Stimulated activated naive CD8-positive, alpha-beta T cell treated with anti-CD3 and anti-CD28 coated beads, Interleukin-15, amount 100 ng/mL, for 72 hours (primary cell): ENCODE measurements around the gene ATRAID.
"Not testable (repeated sequence)": the region's sequence is repeated elsewhere in the genome, so short reads cannot be mapped to it uniquely, and the experiment has no call there.

Experiments
- ATAC-seq: fragments of 150-1000 bp; cut with Tn5 transposase; 2 replicates; pipeline ENCODE4 v1.10.0; 2021; ENCODE audit warnings: mild to moderate bottlenecking, moderate library complexity
- DNase-seq, 2 donors: peaks; one replicate each; pipeline ENCODE4 v3.0.0; 2021 to 2022
- H3K27ac Mint-ChIP-seq, 2 donors: one replicate each; pipeline ENCODE4 v1.8.0; 2022; ENCODE audit warnings: mild to moderate bottlenecking in 2 of 2, mixed read lengths in 2 of 2, moderate library complexity in 2 of 2
- H3K27me3 Mint-ChIP-seq: one replicate; pipeline ENCODE4 v1.8.0; 2022; ENCODE audit warnings: mixed read lengths
- H3K4me1 Mint-ChIP-seq: one replicate; pipeline ENCODE4 v1.8.0; 2022; ENCODE audit warnings: mild to moderate bottlenecking, mixed read lengths
- H3K4me3 Mint-ChIP-seq, 2 donors: one replicate each; pipeline ENCODE4 v1.8.0; 2022; ENCODE audit warnings: mild to moderate bottlenecking in 2 of 2, mixed read lengths in 2 of 2, moderate library complexity in 1 of 2
- H3K9me3 Mint-ChIP-seq, 2 donors: one replicate each; pipeline ENCODE4 v1.8.0; 2022; ENCODE audit warnings: mixed read lengths in 2 of 2

The ATRAID gene

DNA sequence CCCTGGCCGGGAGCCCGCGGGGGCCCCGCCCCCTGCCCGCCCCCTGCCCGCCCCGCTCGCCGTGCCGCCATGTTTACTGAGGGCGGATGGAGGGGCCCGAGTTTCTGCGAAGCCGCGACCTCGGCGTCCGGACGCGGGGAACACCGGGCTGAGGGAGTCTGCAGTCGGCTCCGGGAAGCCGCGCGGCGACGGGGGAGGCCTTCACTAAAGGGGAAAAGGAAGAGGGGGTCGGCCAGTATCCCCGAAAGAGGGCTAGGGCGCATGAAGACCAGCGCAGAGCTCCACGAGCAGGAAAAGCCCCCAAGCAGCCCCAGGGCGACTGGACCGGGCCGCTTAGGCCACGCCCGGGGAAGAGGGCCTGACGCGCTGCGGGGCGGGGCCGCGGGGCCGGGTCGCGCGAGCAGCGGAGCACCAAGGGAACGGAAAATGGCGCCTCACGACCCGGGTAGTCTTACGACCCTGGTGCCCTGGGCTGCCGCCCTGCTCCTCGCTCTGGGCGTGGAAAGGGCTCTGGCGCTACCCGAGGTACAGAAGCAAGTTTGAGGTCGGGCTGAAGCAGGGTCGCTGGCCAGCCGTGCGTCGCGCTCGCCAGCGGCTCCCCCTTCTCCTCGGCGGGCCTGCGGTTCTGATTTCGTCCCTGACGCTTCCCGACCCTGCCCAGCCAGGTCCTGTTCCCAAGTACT, at the start of gene ATRAID, which contains the start of gene SLC5A6:
TSS of gene ATRAID (plus strand) at position 99 of the 683 bp plus-strand sequence. CDS start at position 427, 328 bp downstream.
TSS of gene SLC5A6 (minus strand) at position 326 of the 683 bp plus-strand sequence. CDS start 4,618 bp downstream, outside the sequence.
- H3K4me3 Mint-ChIP-seq: peak within 1 kb of the TSS; percentile 99 to 100
- ATAC-seq (peak; percentile 94), DNase-seq (peak; percentile 89 to 91)
- no peaks in the 10 kb centered on the region for H3K27me3 Mint-ChIP-seq
- H3K27ac Mint-ChIP-seq: peak within 1 kb of the TSS; percentile 100
- H3K9me3 Mint-ChIP-seq: no peaks in the 10 kb centered on the region
- peaks cover 70% of the 10 kb centered on the region for H3K4me1 Mint-ChIP-seq

- Mint-ChIP-seq H3K4me3 (no peak overlapping the region), H3K27me3 (no peaks in the 10 kb centered on the region), H3K4me1 (no peaks in the 10 kb centered on the region), H3K27ac (no peak overlapping the region), H3K9me3 (no peaks in the 10 kb centered on the region)
- ATAC-seq: no peak
- DNase-seq: no peak
These were observed 49.4 kb upstream of the ATRAID start for GRCh38 chr2:27162151-27163121.

- DNase-seq (no peak), ATAC-seq (no peak)
- Mint-ChIP-seq H3K4me3 (no peak overlapping the region), H3K27ac (no peak overlapping the region), H3K9me3 (no peaks in the 10 kb centered on the region), H3K4me1 (no peaks in the 10 kb centered on the region), H3K27me3 (no peaks in the 10 kb centered on the region)
These were observed 46.7 kb upstream of the ATRAID start for GRCh38 chr2:27164960-27165763.

- no peak for DNase-seq
- Mint-ChIP-seq H3K27ac (no peak overlapping the region), H3K27me3 (no peaks in the 10 kb centered on the region), H3K9me3 (no peaks in the 10 kb centered on the region), H3K4me3 (peak overlapping the region in 1 of 2 donors; percentile 28), H3K4me1 (no peaks in the 10 kb centered on the region)
- no peak for ATAC-seq
These were observed 41.1 kb upstream of the ATRAID start for GRCh38 chr2:27170581-27171337.

DNA sequence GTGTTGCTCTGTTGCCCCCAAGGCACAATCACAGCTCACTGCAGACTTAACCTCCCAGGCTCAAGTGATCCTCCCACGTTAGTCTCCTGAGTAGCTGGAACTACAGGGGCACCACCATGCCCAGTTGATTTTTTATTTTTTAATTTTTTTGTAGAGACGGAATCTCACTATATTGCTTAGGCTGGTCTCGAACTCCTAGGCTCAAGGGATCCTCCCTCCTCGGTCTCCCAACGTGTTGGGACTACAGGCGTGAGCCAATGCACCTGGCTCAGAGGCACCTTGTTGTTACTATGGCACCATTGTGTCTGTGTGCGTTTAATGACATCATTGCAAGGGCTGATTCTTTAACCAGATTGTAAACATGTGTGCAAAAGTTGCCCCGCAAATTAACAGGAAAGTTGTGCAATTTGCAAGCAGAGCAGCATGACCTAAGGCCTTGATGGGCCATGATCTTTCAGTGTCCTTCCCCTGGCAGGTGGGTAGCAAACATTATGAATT, 40.4 kb upstream of the ATRAID start:
- no peak overlapping the region for H3K4me3 Mint-ChIP-seq
- no peaks in the 10 kb centered on the region for H3K4me1 Mint-ChIP-seq
- DNase-seq: no peak
- H3K27me3 Mint-ChIP-seq: no peaks in the 10 kb centered on the region
- H3K27ac Mint-ChIP-seq: no peak overlapping the region
- no peaks in the 10 kb centered on the region for H3K9me3 Mint-ChIP-seq
- ATAC-seq: no peak

DNA sequence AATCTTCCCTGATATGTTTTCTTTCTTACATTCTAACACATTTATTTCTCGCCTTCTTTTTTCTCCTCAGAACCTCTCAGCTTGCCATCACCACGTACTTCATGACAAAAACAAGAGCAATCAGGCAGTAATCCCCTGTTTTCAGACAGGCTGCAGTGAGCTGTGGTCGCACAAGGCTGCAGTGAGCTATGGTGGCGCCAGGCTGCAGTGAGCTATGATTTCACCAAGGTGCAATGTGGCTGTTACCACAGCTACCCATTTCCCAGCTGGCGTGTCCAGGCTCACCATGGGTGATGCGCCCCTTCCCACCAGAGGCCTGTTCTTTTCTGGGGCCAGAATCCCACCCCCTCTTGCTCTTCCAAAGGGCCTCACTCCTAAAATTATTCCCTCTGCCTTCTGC, 37.2 kb upstream of the ATRAID start:
- Mint-ChIP-seq H3K4me3 (no peak overlapping the region), H3K27ac (no peak overlapping the region), H3K27me3 (peaks cover 5% of the 10 kb centered on the region), H3K4me1 (no peaks in the 10 kb centered on the region), H3K9me3 (no peaks in the 10 kb centered on the region)
- DNase-seq (no peak), ATAC-seq (no peak)

DNA sequence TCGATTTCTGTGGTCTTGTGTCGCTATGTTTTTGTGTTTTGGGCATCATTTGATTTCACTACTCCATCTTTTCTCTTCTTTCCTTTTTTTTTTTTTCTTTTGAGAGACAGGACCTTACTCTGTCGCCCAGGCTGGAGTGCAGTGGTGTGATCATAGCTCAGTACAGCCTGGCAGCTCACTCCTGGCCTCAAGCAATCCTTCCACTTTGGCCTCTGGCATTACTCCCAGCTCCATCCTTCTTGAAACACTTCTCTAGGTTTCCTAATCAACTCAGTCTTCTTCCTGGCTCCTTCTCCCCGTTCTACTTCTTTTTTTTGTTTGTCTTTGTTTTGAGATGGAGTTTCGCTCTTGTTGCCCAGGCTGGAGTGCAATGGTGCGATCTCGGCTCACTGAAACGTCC, 36.5 kb upstream of the ATRAID start:
- Mint-ChIP-seq H3K27me3 (peaks cover 9% of the 10 kb centered on the region), H3K27ac (no peak overlapping the region), H3K4me1 (no peaks in the 10 kb centered on the region), H3K4me3 (no peak overlapping the region), H3K9me3 (no peaks in the 10 kb centered on the region)
- ATAC-seq: no peak
- no peak for DNase-seq

DNA sequence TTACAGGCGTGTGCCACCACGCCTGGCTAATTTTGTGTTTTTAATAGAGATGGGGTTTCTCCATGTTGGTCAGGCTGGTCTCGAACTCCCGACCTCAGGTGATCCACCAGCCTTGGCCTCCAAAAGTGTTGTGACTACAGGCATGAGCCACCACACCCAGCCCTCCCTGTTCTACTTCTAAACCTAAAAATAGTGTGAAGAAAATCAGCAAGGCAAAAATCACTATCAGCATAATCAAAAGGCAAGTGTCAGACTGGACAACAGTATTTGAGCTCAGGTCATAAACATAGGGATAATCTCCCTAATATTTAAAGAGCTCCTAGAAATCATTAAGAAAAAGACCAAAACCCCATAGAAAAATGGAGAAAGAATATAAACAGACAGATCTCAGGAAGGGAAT, 36.1 kb upstream of the ATRAID start:
- ATAC-seq, H3K4me1 Mint-ChIP-seq, H3K9me3 Mint-ChIP-seq, H3K27ac Mint-ChIP-seq, DNase-seq, H3K4me3 Mint-ChIP-seq: not testable (repeated sequence)
- peaks cover 13% of the 10 kb centered on the region for H3K27me3 Mint-ChIP-seq

- no peaks in the 10 kb centered on the region for H3K4me1 Mint-ChIP-seq
- no peaks in the 10 kb centered on the region for H3K9me3 Mint-ChIP-seq
- ATAC-seq (no peak), DNase-seq (no peak)
- H3K27me3 Mint-ChIP-seq: peaks cover 32% of the 10 kb centered on the region
- no peak overlapping the region for H3K27ac Mint-ChIP-seq
- no peak overlapping the region for H3K4me3 Mint-ChIP-seq
These were observed 34.1 kb upstream of the ATRAID start for GRCh38 chr2:27177441-27178351.

- Mint-ChIP-seq H3K4me1 (no peaks in the 10 kb centered on the region), H3K9me3 (no peaks in the 10 kb centered on the region), H3K27ac (no peak overlapping the region), H3K27me3 (peaks cover 34% of the 10 kb centered on the region), H3K4me3 (no peak overlapping the region)
- no peak for DNase-seq
- ATAC-seq: no peak
These were observed 33.4 kb upstream of the ATRAID start for GRCh38 chr2:27178469-27178868.

GRCh38 chr2:27179344-27180000, 32.4 kb upstream of the ATRAID start:
- Mint-ChIP-seq H3K27ac (no peak overlapping the region), H3K4me3 (no peak overlapping the region), H3K9me3 (no peaks in the 10 kb centered on the region), H3K4me1 (no peaks in the 10 kb centered on the region), H3K27me3 (peaks cover 34% of the 10 kb centered on the region)
- ATAC-seq (no peak), DNase-seq (no peak)

GRCh38 chr2:27182346-27182745, 29.5 kb upstream of the ATRAID start:
- no peak overlapping the region for H3K4me3 Mint-ChIP-seq
- DNase-seq (no peak), ATAC-seq (no peak)
- H3K27me3 Mint-ChIP-seq: peaks cover 43% of the 10 kb centered on the region
- no peak overlapping the region for H3K27ac Mint-ChIP-seq
- H3K4me1 Mint-ChIP-seq: no peaks in the 10 kb centered on the region
- no peaks in the 10 kb centered on the region for H3K9me3 Mint-ChIP-seq

- H3K27me3 Mint-ChIP-seq: peaks cover 43% of the 10 kb centered on the region
- no peak overlapping the region for H3K27ac Mint-ChIP-seq
- H3K9me3 Mint-ChIP-seq: no peaks in the 10 kb centered on the region
- no peaks in the 10 kb centered on the region for H3K4me1 Mint-ChIP-seq
- H3K4me3 Mint-ChIP-seq: no peak overlapping the region
- ATAC-seq (no peak), DNase-seq (no peak)
These were observed 27.7 kb upstream of the ATRAID start for GRCh38 chr2:27184115-27184514.
